ENCODE measurements around the gene B3GNT5. TPM values are rescaled to one million over a fixed set of nuclear protein-coding genes. Genes with fewer than 3 reads are reported as not detected.

The B3GNT5 gene
- total and polyA plus RNA-seq, 2 of the 8 experiments (the other 6 are each of a cell fraction or from before 2014, with no cell fraction given): 2.4 to 9.7 TPM

DNA sequence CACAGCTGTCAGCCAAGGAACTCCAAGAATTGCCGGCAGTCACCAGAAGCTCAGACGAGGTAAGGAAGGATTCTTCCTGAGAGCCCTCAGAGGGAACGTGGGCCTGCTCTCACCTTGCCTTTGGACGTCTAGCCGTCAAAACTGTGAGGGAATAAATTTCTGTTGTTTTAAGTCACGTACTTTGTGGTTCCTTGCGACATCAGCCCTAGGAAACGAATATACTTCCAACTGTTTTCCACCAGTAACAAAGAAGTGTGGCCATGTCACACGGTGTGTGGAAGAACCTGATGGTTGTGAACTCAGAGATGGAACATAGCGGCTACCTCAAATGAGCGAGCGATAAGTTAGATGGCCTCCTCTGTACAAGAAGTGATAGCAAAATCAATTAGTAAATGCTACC is 41.0 kb upstream of the B3GNT5 start (continued):
- TF ChIP-seq HDAC2 (IDR thresholded peaks at IDR 0.05; ENCODE audit: borderline replicate concordance in 1 of 2, low read depth in 2 of 2, low read length in 2 of 2): no peak
- TF ChIP-seq CHD2 (IDR thresholded peaks at IDR 0.05; ENCODE audit: low read length): no peak
- TF ChIP-seq CEBPB (IDR thresholded peaks at IDR 0.05; ENCODE audit: low read depth, low read length): no peak
- no peak for TF ChIP-seq SUZ12 (IDR thresholded peaks at IDR 0.05; ENCODE audit: low read length)
- no peak for TF ChIP-seq CHD1 (IDR thresholded peaks at IDR 0.05; ENCODE audit: low read depth, low read length)

All from H1 (cell line).